OCI-LY1 (cell line): ENCODE measurements around the gene SEMA3C.

Source experiments
- EZH2 ChIP-seq: fragments of 200-600 bp; sonication (generic), shearing (Covaris generic); IDR thresholded peaks from 2 replicates; pipeline ENCODE4 v1.8.0; 2017; ENCODE audit warnings: borderline replicate concordance, mixed run types, mild to moderate bottlenecking, antibody characterized with exemption, low read length, moderate library complexity, mixed read lengths
- TF ChIP-seq, protein P1 (sequence below): fragments of 200-600 bp; sonication (generic), shearing (Covaris generic); IDR thresholded peaks from 2 replicates; pipeline ENCODE4 v1.5.1; 2017; ENCODE audit warnings: mild to moderate bottlenecking, antibody characterized with exemption, low read length, moderate library complexity, mixed read lengths

DNA sequence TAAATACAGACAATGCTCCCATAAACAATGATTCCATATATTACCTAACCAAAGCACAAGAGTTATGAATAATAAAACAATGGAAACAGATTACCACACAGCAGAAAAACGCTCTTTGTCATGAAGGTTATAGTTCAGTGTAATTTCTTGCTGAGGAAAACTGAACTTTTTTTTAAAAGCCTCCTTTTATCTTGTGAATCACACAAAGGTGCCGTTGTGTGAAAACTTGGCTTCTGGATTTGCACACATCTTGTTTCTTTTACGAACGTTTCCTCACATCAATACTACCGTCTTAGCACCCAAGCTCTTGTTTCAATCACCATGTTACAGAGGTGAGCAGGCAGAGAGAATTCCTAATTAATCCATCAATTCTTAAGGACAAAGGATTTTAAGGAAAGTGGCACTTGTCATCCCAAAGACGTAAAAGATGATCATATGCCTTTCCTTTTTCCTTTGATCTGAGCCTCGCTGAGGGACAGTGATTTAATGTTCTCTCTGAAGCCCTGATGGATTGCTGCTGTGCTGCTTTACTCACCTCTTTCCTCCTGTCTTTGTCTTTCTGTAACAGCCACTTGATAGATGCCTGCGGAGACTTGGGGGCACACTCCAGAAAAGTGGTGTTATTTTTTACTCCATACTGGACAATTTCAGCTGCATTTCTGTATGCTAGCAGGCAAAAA, 170.3 kb downstream of the SEMA3C start:
- TF ChIP-seq EZH2 = no peak
- TF ChIP-seq, protein P1, sequence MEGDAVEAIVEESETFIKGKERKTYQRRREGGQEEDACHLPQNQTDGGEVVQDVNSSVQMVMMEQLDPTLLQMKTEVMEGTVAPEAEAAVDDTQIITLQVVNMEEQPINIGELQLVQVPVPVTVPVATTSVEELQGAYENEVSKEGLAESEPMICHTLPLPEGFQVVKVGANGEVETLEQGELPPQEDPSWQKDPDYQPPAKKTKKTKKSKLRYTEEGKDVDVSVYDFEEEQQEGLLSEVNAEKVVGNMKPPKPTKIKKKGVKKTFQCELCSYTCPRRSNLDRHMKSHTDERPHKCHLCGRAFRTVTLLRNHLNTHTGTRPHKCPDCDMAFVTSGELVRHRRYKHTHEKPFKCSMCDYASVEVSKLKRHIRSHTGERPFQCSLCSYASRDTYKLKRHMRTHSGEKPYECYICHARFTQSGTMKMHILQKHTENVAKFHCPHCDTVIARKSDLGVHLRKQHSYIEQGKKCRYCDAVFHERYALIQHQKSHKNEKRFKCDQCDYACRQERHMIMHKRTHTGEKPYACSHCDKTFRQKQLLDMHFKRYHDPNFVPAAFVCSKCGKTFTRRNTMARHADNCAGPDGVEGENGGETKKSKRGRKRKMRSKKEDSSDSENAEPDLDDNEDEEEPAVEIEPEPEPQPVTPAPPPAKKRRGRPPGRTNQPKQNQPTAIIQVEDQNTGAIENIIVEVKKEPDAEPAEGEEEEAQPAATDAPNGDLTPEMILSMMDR = no peak
